ENCODE results near the gene KIFAP3. TPM values are rescaled to one million over a fixed set of nuclear protein-coding genes. Genes with fewer than 3 reads are reported as not detected.
A peak's percentile ranks its signal among the peaks of the same experiment; 100 is the strongest.
"Not testable (repeated sequence)": the region's sequence is repeated elsewhere in the genome, so short reads cannot be mapped to it uniquely, and the experiment has no call there.

KIFAP3 gene
- total RNA-seq: 31.0 TPM
- long read RNA-seq, transcript KIFAP3-201 (20 exons, 2,957 nt): major isoform, 14 of 33 reads
- long read RNA-seq, partial matches to known transcripts: 1 of 33 reads
- long read RNA-seq, other reads (novel, unspliced or antisense): 18 of 33 reads

DNA sequence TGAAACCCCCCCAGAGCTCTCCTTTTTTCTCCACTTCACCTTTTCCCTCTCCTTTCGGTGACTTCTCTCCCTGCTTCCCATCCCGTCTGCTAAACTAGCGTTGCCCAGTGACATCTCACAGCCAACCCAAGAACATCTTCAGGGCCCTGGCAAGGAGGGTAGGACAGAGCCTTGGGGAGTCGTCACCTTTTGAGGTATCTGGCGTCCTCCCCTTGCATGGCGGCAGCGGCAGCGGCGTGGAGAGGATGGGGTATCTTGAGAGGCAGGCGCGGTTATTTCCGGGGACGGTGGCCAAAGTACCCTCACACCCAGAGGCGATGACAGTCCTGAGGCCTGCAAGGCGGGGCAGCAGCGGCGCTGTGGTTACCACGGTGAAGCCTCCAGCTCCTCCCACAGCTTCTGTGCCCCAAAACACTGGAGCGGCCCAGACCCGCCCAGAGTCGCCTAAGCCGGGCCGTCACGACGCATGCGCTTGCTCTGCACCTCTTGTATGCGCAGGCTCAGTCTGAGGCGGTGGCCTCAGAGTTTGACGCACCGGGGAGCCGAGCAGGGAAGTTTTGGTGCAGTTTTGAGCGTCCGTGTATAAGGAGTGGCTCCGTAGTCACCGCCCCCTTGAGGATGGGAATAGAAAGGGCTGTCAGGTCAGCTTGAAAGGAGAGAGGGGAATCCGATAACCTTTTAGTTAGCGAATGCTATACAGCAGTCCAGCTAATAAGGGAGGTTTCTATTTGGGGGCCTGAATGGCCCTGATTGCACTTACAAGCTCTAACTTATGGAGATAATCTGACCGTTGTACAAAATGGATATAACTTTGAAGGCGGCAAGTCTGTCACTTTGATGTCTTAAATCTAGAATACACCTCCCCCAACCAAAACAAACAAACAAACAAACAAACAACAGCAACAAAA is at the start of gene KIFAP3:
KIFAP3 (minus strand) TSS at position 446 of the 908 bp plus-strand sequence; CDS start at position 218, 228 bp downstream.
- ATAC-seq: peak; percentile 100

DNA sequence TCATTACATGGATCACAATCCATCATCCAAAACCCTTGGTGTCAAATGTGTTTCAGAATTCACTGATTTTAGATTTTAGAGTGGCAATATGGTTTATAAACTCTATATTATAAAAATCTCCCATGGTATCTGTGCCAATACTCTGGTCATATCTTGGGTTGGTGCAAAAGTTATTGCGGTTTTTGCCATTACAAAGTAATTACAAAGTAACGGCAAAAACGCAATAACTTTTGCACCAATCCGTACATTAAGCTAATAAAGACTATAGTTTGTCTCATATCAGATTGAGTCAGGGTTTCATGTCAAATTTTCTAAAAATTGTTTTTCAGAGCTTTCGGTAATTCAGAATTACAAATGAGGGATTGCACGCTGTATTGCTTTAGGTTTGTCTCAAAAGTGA is 47.9 kb upstream of the KIFAP3 start:
- intact Hi-C loops (cut with DNase I): no loop called here
- no peak for ATAC-seq
- DNase-seq (ENCODE audit: missing footprints): no peak

More for the DNA sequence above, at the start of gene KIFAP3:
- intact Hi-C loops (cut with DNase I): loop anchor here (2.0 to 10.0 kb wide), 4 partner anchors 70 to 588 kb away; partner anchors contain the start of genes GORAB, NTMT2 and PRRX1
- peak; percentile 99 for DNase-seq (ENCODE audit: missing footprints)

DNA sequence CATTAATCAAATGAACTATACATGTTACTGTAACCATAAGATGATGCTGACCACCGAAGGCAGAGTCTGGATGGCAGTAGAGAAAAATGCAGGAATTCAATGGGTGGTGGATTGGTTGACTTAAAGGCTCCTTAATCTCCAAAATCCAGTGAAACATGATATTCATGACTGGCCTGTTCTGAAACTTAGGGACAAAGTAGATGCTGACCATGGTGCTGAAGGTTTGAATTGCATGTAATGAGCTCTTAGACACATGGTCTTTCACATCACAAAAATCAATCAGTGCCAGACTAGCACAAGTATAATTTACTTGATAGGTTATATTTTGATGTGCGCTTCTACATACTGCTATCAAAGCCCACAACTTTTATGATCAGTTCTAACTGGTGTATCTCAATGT is 40.4 kb upstream of the KIFAP3 start:
- intact Hi-C loops (cut with DNase I): no loop called here
- DNase-seq (ENCODE audit: missing footprints) (no peak), ATAC-seq (no peak)

DNA sequence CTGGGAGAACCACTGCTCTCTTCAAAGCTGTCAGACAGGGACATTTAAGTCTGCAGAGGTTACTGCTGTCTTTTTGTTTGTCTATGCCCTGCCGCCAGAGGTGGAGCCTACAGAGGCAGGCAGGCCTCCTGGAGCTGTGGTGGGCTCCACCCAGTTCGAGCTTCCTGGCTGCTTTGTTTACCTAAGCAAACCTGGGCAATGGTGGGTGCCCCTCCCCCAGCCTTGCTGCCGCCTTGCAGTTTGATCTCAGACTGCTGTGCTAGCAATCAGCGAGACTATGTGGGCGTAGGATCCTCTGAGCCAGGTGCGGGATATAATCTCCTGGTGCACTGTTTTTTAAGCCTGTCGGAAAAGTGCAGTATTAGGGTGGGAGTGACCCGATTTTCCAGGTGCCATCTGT is 38.6 kb upstream of the KIFAP3 start:
- intact Hi-C loops (cut with DNase I); ATAC-seq; DNase-seq (ENCODE audit: missing footprints): not testable (repeated sequence)

DNA sequence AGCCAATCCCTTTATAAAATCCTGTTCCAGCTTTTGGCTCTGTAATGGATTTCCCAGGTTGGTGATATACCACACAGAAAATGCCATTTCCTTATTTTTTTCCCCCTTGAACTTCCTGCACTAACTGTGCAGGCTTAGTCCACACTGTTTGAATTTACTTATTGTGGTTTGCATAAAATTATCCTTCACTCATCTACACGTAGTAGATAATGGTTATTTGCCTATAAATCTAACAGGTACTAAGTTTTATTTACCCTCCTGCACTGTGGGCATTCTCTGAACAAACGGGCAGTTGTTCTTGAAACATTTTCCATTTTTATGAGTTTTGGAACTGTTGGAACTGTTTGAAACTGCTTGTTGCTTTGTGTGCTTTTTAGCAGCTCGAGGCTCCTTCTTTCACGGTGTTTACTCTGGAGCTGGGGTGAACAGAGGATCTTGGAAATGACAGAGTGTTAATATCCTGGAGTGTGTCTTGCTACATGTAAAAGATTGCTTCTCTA is 23.0 kb upstream of the KIFAP3 start:
- DNase-seq (ENCODE audit: missing footprints) (no peak), ATAC-seq (no peak)
- intact Hi-C loops (cut with DNase I): no loop called here

GRCh38 chr1:170096806-170097340 is 22.4 kb upstream of the KIFAP3 start:
- intact Hi-C loops (cut with DNase I): no loop called here
- ATAC-seq: no peak
- no peak for DNase-seq (ENCODE audit: missing footprints)

DNA sequence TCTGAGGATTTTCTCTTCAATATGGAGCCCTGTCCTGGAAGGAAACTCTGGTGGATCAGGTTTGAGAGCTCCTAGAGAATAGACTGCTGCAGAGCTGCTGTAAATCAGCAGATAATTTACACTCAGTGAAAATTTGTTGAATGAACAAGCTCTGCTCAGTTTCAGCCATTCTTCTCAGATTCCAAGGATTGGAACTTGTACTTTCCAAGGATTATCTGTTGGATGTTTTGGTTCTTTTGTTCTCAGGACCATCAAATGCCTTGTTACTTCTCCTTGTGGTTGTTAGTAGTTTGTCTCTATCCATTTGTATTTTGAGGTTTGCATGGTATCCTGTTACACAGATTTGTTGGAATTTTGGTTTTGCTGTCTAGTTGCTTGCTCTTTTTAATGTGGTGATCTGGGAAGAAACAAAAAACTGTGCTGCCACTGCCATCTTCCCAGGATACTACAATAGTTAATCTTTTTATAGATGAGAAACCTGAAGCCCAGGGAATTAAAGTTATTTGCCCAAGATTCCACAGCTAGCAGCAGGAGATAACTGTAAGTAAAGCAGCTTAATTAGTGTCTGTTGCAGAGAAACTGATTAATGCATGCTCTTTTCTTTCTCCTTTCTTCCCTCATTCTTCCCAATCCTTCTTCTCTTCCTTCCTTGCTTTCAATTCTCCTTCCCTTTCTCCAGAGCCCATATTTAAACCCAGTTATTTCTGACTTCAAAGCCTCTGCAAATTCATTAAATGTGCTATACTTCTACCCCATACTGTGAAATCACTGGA is 21.7 kb upstream of the KIFAP3 start:
- no peak for DNase-seq (ENCODE audit: missing footprints)
- intact Hi-C loops (cut with DNase I): no loop called here
- no peak for ATAC-seq

DNA sequence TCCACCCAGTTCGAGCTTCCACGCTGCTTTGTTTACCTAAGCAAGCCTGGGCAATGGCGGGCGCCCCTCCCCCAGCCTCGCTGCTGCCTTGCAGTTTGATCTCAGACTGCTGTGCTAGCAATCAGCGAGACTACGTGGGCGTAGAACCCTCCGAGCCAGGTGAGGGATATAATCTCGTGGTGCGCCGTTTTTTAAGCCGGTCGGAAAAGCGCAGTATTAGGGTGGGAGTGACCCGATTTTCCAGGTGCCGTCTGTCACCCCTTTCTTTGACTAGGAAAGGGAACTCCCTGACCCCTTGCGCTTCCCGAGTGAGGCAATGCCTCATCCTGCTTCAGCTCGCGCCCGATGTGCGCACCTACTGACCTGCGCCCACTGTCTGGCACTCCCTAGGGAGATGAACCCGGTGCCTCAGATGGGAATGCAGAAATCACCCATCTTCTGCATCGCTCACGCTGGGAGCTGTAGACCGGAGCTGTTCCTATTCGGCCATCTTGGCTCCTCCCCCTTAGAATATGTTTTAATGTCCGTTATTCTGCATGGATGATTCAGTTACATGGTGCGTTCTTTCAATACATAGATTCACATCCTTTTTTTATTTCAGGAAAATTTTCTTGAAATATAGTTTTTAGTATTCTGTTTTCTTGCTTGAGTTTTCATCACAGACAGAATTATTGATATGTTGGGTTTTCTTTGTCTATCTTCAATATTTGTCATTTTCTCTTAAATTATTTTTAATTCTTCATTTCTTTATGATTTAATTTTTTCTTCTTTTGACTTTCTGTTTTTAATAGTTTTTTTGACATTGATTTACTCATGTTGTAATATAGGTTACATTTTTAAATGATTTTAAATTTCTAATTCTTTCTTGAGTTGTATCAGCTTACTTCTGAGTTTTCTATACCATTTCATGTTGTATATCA is 20.5 kb upstream of the KIFAP3 start:
- intact Hi-C loops (cut with DNase I); DNase-seq (ENCODE audit: missing footprints); ATAC-seq: not testable (repeated sequence)

- ATAC-seq: no peak
- intact Hi-C loops (cut with DNase I): no loop called here
Measured at GRCh38 chr1:170086399-170087032, 12.0 kb upstream of the KIFAP3 start.

DNA sequence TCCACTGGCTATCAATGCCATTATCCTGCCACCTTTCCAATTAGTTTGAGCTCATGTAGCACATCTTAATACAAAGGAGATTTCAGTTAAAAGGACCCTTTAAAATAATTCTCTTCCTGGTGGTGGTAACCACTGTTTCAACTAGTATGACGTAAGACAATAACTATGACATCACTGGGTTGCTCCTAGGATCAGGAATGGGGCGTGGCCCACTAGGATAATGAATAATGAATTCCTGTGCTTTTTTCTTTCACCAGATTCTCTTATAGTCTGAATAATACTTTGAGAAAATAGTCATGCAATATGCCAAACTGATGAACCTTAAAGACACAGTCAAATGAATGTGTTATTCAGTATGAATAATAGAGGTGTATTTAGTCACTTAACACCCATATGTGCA is 10.6 kb upstream of the KIFAP3 start:
- no peak for DNase-seq (ENCODE audit: missing footprints)
- ATAC-seq: no peak
- intact Hi-C loops (cut with DNase I): no loop called here

More at GRCh38 chr1:170086399-170087032, 12.0 kb upstream of the KIFAP3 start:
- DNase-seq (ENCODE audit: missing footprints): no peak

DNA sequence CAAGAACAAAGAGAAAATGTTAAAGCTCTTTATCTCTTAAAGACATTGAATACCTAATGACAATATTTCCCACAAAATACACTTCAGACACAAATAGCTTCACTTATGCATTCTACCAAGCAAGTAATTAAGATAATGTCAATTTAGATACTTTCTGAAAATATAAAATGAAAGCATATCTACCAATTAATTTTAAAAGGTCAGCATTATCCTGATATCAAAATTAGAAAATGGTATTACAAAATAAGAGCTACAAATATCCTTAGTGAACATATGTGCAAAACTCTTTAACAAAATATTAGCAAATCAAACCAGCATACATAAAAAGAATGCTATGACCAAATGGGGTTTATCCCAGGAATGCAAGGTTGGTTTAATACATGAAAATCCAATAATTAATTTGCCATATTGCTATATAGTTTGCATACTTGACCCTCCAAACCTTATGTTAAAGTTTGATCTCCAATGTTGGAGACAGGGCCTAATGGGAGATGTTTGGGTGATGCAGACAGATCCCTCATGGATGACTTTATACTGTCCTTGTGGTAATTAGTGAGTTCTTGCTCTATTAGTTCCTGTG is 4.2 kb upstream of the KIFAP3 start:
- DNase-seq (ENCODE audit: missing footprints): no peak
- no peak for ATAC-seq
- intact Hi-C loops (cut with DNase I): loop anchor here (10.0 kb wide), 1 partner anchor 336 kb away; no protein-coding TSS in a partner anchor

- intact Hi-C loops (cut with DNase I): loop anchor here (10.0 kb wide), 1 partner anchor 337 kb away; no protein-coding TSS in a partner anchor
Measured at GRCh38 chr1:170077926-170078325, 3.4 kb upstream of the KIFAP3 start.

GRCh38 chr1:170076952-170077351 is 2.5 kb upstream of the KIFAP3 start:
- DNase-seq (ENCODE audit: missing footprints); ATAC-seq: not testable (repeated sequence)
- intact Hi-C loops (cut with DNase I): loop anchor here (10.0 kb wide), 1 partner anchor 338 kb away; no protein-coding TSS in a partner anchor

More at GRCh38 chr1:170077926-170078325, 3.4 kb upstream of the KIFAP3 start:
- ATAC-seq (no peak), DNase-seq (ENCODE audit: missing footprints) (no peak)

GRCh38 chr1:170076199-170076598 is 1.7 kb upstream of the KIFAP3 start:
- no peak for ATAC-seq
- intact Hi-C loops (cut with DNase I): loop anchor here (10.0 kb wide), 1 partner anchor 339 kb away; no protein-coding TSS in a partner anchor
- DNase-seq (ENCODE audit: missing footprints): no peak

GRCh38 chr1:170075186-170075585 is 691 bp upstream of the KIFAP3 start:
- intact Hi-C loops (cut with DNase I): loop anchor here (2.0 to 10.0 kb wide), 2 partner anchors 70 to 340 kb away; partner anchors contain the start of gene NTMT2
- DNase-seq (ENCODE audit: missing footprints) (no peak), ATAC-seq (no peak)

DNA sequence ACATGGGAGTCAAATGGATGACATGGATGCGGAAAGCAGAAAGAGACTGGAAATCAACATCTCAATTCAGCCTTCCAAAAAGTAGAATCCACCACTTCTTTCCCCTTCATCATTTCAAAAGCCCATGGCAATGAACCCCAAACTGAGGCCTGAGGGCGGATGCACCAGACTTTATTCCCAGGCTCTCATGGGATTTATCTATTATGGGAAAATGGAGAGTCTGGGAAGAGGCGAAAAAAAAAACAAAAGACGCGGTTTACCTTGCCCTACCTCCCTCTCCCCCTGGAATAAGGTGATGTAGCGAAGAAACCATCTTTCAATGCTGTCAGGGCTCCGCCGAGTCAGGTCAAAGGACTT is 624 bp downstream of the KIFAP3 start:
- DNase-seq (ENCODE audit: missing footprints) (no peak), ATAC-seq (no peak)
- intact Hi-C loops (cut with DNase I): loop anchor here (2.0 to 10.0 kb wide), 4 partner anchors 71 to 588 kb away; partner anchors contain the start of genes GORAB, NTMT2 and PRRX1

DNA sequence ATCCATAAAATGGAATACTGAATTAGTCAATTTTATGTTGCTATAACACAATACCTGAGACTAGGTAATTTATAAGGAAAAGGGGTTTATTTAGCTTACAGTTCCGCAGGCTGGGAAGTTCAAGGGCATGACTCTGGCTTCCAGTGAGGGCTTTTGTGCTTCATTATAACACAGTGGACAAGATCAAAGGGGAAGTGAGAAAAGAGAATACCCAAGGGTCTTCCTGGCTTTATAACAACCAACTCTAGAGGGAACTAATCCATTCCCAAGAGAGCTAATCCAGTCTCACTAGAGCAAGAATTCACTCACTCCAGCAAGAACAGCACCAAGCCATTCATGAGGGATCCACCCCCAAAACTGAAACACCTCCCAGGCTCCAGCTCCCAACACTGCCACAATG is 3.1 kb downstream of the KIFAP3 start:
- no peak for ATAC-seq
- intact Hi-C loops (cut with DNase I): loop anchor here (5.0 to 10.0 kb wide), 3 partner anchors 343 to 591 kb away; partner anchors contain the start of genes GORAB and PRRX1
- no peak for DNase-seq (ENCODE audit: missing footprints)
